DMS114 treated with DMSO at 0.1 percent for 48 hours (cell line): ENCODE data around the gene FBXW7.

Experiments used
- DNase-seq: peaks from one replicate; lab custom pipeline; 2025; ENCODE audit not compliant: unreplicated experiment; lab: John Stamatoyannopoulos, UW

Gene FBXW7, protein sequence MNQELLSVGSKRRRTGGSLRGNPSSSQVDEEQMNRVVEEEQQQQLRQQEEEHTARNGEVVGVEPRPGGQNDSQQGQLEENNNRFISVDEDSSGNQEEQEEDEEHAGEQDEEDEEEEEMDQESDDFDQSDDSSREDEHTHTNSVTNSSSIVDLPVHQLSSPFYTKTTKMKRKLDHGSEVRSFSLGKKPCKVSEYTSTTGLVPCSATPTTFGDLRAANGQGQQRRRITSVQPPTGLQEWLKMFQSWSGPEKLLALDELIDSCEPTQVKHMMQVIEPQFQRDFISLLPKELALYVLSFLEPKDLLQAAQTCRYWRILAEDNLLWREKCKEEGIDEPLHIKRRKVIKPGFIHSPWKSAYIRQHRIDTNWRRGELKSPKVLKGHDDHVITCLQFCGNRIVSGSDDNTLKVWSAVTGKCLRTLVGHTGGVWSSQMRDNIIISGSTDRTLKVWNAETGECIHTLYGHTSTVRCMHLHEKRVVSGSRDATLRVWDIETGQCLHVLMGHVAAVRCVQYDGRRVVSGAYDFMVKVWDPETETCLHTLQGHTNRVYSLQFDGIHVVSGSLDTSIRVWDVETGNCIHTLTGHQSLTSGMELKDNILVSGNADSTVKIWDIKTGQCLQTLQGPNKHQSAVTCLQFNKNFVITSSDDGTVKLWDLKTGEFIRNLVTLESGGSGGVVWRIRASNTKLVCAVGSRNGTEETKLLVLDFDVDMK

GRCh38 chr4:152535903-152536544 lies at the start of gene FBXW7:
TSS of gene FBXW7 (minus strand) at chr4:152536092. CDS start at chr4:152411803, 124,289 bp downstream.
- DNase-seq: peak; percentile 89

GRCh38 chr4:152585023-152585441 lies 49.1 kb upstream of the FBXW7 start:
- no peak for DNase-seq

- no peak for DNase-seq
Observed at GRCh38 chr4:152581536-152582160, 45.8 kb upstream of the FBXW7 start.

GRCh38 chr4:152579916-152580315 lies 44.0 kb upstream of the FBXW7 start:
- DNase-seq: no peak

DNA sequence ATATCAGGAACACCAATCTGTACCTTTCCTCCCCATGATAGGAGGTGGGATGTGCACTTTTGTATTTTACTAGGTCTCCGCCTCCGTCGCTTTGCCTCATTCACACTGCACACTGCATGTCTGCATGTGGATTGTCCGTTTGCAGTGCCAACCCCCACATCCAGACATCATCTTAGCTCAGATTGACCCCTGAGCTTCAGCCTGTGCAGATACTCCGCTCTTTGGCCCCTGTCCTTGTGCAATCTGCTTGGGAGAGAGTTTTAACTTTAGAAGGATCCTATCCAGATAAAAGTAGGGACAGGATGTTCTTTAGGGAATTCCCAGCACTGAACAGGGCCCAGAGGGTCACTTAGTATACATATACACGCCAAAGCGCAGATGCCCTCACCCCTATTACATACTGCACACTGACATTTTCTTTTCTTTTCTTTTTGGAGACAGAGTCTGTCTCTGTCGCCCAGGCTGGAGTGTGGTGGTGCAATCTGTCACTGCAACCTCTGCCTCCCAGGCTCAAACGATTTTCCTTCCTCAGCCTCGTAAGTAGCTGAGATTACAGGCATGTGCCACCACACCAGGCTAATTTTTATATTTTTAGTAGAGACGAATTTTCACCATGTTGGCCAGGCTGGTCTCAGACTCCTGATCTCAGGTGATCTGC lies 43.3 kb upstream of the FBXW7 start:
- no peak for DNase-seq

GRCh38 chr4:152578670-152579069 lies 42.8 kb upstream of the FBXW7 start:
- no peak for DNase-seq

DNA sequence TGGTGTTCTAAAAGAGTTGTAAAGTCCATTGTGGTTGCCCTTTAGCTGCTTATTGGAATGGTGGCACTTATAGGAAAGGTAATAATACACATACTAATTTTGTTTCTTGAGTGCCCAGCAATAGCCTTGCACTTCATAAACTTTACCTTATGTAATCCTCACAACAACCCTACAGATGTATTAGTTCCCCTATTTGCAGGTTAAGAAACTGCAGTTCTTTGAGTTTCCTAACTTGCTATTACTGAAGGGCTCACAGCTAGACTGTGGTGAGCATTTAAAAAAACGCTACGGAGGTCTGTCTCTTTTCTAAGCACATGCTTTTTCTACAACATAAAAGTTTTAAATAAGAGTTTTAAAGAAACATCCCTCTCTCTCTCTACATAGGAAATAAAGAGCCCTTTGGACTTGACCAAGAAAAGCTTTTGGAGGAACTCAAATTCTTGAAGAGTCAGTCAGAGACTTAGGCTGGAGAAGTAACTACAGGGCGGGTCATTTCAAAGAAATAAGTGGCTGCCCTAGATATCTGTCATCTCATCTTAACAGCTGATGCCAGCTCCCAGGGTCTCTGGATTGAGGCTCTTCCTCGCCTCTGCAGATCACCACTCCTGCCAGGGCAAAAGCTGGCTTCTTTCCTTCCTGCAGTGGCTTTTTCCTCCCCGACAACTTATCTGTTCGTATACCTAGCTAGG lies 42.0 kb upstream of the FBXW7 start:
- no peak for DNase-seq

DNA sequence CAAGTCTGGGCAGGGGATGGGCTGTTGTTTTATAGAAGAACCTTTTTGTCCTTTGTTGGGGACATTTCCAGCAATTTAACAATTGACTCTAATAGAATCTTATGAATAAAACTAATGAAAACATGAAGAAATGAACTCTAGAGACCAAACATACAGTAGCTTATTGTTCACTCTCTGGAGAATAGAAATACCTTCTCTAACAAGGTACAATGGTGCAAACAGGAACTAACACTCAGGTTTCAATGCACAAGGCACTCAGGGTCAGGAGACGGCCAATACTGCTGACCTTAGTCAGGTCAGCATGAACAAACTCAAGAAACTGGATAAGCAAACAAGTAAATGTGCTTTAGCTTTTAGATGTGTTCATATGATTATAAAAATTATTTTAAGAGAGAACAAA lies 39.6 kb upstream of the FBXW7 start:
- no peak for DNase-seq

DNA sequence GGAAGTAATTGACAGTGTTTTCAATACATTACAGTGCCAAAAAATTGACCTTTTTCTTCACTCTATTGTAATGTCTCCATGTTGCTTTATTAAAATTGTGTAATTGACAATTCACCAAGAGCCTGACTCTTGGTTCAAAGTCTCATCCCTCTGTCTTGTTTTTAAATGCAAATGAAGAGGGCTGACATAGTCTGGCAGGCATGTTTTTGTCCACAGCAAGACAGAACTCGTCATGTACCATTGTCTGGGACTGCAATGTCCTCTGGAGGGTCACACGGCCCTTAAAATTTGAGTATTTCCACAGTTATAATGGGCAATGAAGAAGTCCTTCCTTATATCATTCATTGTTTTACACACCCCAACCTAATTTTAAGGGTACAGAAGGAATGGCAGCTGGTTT lies 38.0 kb upstream of the FBXW7 start:
- DNase-seq: no peak

- no peak for DNase-seq
Observed at GRCh38 chr4:152572417-152573086, 36.7 kb upstream of the FBXW7 start.

DNA sequence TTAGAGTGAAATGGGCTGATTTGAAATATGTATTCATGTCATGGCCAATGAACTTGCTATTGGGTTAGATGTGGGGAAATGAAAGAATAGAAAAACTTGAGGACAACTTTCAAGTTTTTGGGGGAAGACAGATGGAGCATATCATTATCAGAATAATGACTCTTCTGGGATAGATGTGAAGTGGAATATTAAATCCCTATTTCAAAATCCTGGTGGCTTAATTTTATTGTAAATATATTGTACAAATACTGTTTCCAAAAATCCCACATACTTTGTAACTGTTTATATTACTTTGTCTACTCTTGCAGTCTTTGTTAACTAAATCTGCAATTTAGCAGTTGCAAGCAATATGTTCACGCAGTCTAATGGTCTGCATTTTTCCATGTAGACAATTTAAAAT lies 35.9 kb upstream of the FBXW7 start:
- no peak for DNase-seq

- DNase-seq: no peak
Observed at GRCh38 chr4:152571296-152571695, 35.4 kb upstream of the FBXW7 start.

GRCh38 chr4:152565333-152565732 lies 29.4 kb upstream of the FBXW7 start:
- DNase-seq: no peak

DNA sequence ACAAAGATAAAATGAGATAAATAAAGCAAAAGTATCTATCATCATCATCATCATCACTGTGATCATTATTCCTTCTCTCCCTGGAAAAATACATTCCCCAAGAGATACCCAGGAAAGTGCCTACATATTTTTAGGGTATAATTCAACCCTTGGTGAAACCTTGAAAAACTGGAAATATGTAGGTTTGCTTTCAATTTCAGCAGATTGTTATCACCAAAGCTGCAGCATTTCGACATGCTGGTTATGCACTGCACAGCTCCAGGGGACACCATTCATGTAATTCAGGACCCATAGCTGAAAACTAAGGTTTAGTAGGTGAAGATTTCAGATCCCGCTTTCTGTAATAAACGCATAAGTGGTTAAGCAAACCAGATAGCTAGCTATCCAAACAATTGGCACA lies 28.4 kb upstream of the FBXW7 start:
- no peak for DNase-seq

- DNase-seq: no peak
Observed at GRCh38 chr4:152563209-152563608, 27.3 kb upstream of the FBXW7 start.

- no peak for DNase-seq
Observed at GRCh38 chr4:152559641-152560040, 23.7 kb upstream of the FBXW7 start.

DNA sequence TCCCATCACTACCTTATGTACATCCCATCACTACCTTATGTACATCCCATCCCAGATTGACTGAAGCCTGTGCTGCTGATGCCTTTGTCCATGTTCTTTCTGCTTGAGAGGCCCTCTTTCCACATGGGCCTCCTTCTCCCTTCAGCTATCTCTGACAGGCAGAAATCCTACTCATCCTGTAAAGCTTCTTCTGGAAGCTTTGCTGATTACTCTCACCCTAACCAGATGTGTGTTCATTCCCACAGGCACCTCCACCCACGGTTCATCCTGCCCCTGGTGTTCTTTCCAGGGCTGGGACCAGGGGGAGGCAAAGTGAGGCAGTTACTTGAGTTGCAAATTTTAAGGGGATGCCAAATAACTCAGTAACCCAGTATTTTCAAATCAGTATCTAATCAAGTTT lies 22.5 kb upstream of the FBXW7 start:
- no peak for DNase-seq

- no peak for DNase-seq
Observed at GRCh38 chr4:152556834-152557233, 20.9 kb upstream of the FBXW7 start.

DNA sequence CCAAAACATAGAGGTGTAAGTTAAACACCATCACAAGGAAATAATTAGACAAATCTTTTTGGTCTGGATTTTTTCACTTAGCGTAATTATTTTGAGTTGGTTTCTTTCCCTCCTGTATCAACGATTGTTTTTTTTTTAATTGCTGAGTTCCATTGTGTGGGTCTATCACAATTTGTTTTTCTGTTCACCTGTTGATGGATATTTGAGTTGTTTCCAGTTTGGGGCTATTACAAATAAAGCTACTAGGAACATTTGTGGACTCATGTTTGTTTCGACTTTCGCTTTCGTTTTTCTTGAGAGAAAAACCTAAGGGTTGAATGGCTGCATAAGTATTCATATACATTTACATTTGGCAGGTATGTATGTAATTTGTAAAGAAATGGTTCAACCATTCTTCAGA lies 20.4 kb upstream of the FBXW7 start:
- no peak for DNase-seq

GRCh38 chr4:152554742-152555141 lies 18.9 kb upstream of the FBXW7 start:
- no peak for DNase-seq
